H1 (cell line): ENCODE measurements around the gene ST6GALNAC3. TPM values are rescaled to one million over a fixed set of nuclear protein-coding genes. Genes with fewer than 3 reads are reported as not detected.

Experiments
- BACH1 ChIP-seq: IDR thresholded peaks from 2 replicates; pipeline ENCODE4 v1.6.1; 2012; ENCODE audit warnings: low read length, improper control_type of control experiment
- EP300 ChIP-seq, 2 experiments: IDR thresholded peaks; 1 replicate in 1 of 2; 2 replicates in 1 of 2; pipeline ENCODE4 v1.6.1; 2011 to 2012; ENCODE audit warnings: low read depth in 2 of 2, low read length in 2 of 2, mild to moderate bottlenecking in 2 of 2, borderline replicate concordance in 1 of 2, inconsistent platforms in 1 of 2, moderate library complexity in 1 of 2
- SIX5 ChIP-seq: IDR thresholded peaks from 2 replicates; pipeline ENCODE4 v1.6.1; 2011; ENCODE audit warnings: mild to moderate bottlenecking, low read depth, low read length
- SP4 ChIP-seq: IDR thresholded peaks from 2 replicates; pipeline ENCODE4 v1.6.1; 2012; ENCODE audit warnings: low read length, inconsistent platforms
- polyA plus RNA-seq, 7 experiments: library from polyadenylated mRNA; depleted of rRNA in 3 of 7; stranded (reverse) in 5 of 7; unstranded in 2 of 7; fragments of >200 nt in 5 of 7; fragments of 200-250 nt in 2 of 7; gene quantifications; 1 replicate in 5 of 7; 2 replicates in 1 of 7; 4 replicates in 1 of 7; pipeline versions ENCODE4 v1.2.1 to v1.2.3, GENCODE V29; 2011 to 2013; ENCODE audit warnings: missing spikeins in 2 of 7, mixed read lengths in 2 of 7
- total RNA-seq: library from RNA; stranded (reverse); fragmentation: NEBNext Ultra II Directional; extraction: Animal tissue kit (Norgen Biotek cat#: 25700); gene quantifications from 2 replicates; pipeline ENCODE4 v1.2.1, GENCODE V29; 2021
- TF ChIP-seq, protein P1 (sequence below): fragments of 300-600 bp; sonication (generic); IDR thresholded peaks from 2 replicates; pipeline ENCODE4 v1.7.1; 2012; ENCODE audit warnings: low read length, moderate library complexity, mild to moderate bottlenecking, inconsistent platforms; ENCODE audit not compliant: insufficient replicate concordance
- TF ChIP-seq, protein P2 (sequence below): IDR thresholded peaks from 2 replicates; pipeline ENCODE4 v1.6.1; 2012; ENCODE audit warnings: inconsistent platforms

ST6GALNAC3 gene
- total and polyA plus RNA-seq, 2 of the 8 experiments (the other 6 are each of a cell fraction or from before 2014, with no cell fraction given) = 4.9 to 19.0 TPM

- TF ChIP-seq, protein P1, sequence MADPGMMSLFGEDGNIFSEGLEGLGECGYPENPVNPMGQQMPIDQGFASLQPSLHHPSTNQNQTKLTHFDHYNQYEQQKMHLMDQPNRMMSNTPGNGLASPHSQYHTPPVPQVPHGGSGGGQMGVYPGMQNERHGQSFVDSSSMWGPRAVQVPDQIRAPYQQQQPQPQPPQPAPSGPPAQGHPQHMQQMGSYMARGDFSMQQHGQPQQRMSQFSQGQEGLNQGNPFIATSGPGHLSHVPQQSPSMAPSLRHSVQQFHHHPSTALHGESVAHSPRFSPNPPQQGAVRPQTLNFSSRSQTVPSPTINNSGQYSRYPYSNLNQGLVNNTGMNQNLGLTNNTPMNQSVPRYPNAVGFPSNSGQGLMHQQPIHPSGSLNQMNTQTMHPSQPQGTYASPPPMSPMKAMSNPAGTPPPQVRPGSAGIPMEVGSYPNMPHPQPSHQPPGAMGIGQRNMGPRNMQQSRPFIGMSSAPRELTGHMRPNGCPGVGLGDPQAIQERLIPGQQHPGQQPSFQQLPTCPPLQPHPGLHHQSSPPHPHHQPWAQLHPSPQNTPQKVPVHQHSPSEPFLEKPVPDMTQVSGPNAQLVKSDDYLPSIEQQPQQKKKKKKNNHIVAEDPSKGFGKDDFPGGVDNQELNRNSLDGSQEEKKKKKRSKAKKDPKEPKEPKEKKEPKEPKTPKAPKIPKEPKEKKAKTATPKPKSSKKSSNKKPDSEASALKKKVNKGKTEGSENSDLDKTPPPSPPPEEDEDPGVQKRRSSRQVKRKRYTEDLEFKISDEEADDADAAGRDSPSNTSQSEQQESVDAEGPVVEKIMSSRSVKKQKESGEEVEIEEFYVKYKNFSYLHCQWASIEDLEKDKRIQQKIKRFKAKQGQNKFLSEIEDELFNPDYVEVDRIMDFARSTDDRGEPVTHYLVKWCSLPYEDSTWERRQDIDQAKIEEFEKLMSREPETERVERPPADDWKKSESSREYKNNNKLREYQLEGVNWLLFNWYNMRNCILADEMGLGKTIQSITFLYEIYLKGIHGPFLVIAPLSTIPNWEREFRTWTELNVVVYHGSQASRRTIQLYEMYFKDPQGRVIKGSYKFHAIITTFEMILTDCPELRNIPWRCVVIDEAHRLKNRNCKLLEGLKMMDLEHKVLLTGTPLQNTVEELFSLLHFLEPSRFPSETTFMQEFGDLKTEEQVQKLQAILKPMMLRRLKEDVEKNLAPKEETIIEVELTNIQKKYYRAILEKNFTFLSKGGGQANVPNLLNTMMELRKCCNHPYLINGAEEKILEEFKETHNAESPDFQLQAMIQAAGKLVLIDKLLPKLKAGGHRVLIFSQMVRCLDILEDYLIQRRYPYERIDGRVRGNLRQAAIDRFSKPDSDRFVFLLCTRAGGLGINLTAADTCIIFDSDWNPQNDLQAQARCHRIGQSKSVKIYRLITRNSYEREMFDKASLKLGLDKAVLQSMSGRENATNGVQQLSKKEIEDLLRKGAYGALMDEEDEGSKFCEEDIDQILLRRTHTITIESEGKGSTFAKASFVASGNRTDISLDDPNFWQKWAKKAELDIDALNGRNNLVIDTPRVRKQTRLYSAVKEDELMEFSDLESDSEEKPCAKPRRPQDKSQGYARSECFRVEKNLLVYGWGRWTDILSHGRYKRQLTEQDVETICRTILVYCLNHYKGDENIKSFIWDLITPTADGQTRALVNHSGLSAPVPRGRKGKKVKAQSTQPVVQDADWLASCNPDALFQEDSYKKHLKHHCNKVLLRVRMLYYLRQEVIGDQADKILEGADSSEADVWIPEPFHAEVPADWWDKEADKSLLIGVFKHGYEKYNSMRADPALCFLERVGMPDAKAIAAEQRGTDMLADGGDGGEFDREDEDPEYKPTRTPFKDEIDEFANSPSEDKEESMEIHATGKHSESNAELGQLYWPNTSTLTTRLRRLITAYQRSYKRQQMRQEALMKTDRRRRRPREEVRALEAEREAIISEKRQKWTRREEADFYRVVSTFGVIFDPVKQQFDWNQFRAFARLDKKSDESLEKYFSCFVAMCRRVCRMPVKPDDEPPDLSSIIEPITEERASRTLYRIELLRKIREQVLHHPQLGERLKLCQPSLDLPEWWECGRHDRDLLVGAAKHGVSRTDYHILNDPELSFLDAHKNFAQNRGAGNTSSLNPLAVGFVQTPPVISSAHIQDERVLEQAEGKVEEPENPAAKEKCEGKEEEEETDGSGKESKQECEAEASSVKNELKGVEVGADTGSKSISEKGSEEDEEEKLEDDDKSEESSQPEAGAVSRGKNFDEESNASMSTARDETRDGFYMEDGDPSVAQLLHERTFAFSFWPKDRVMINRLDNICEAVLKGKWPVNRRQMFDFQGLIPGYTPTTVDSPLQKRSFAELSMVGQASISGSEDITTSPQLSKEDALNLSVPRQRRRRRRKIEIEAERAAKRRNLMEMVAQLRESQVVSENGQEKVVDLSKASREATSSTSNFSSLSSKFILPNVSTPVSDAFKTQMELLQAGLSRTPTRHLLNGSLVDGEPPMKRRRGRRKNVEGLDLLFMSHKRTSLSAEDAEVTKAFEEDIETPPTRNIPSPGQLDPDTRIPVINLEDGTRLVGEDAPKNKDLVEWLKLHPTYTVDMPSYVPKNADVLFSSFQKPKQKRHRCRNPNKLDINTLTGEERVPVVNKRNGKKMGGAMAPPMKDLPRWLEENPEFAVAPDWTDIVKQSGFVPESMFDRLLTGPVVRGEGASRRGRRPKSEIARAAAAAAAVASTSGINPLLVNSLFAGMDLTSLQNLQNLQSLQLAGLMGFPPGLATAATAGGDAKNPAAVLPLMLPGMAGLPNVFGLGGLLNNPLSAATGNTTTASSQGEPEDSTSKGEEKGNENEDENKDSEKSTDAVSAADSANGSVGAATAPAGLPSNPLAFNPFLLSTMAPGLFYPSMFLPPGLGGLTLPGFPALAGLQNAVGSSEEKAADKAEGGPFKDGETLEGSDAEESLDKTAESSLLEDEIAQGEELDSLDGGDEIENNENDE = no peak
- TF ChIP-seq SP4 = no peak
- TF ChIP-seq EP300 (IDR thresholded peaks at IDR 0.05; ENCODE audit: borderline replicate concordance in 1 of 2, low read depth in 2 of 2, low read length in 2 of 2) = no peak
- TF ChIP-seq SIX5 = no peak
- no peak for TF ChIP-seq BACH1
- TF ChIP-seq, protein P2, sequence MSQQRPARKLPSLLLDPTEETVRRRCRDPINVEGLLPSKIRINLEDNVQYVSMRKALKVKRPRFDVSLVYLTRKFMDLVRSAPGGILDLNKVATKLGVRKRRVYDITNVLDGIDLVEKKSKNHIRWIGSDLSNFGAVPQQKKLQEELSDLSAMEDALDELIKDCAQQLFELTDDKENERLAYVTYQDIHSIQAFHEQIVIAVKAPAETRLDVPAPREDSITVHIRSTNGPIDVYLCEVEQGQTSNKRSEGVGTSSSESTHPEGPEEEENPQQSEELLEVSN = no peak
These were observed 47.2 kb upstream of the ST6GALNAC3 start (continued) for GRCh38 chr1:76027341-76027740.
